B cell (primary cell): ENCODE results near the gene ATG7. TPM values are rescaled to one million over a fixed set of nuclear protein-coding genes. Genes with fewer than 3 reads are reported as not detected.

Experiments
- ATAC-seq: fragments of 200-7000 bp; cut with Tn5 transposase; one replicate; pipeline ENCODE4 v1.10.0; 2021; ENCODE audit warnings: low read depth, mild to moderate bottlenecking, moderate number of reproducible peaks, moderate library complexity
- CTCF ChIA-PET: fragments of 350-600 bp; sonication (Branson Sonifier 250); formaldehyde crosslinking; loops from one replicate; lab custom pipeline; 2021; ENCODE audit warnings: antibody characterized with exemption, inconsistent platforms; lab: Charles Lee
- POLR2A ChIA-PET: fragments of 350-600 bp; sonication (Branson Sonifier 250); formaldehyde crosslinking; loops from one replicate; lab custom pipeline; 2021; ENCODE audit warnings: antibody characterized with exemption; lab: Charles Lee
- DNase-seq: peaks from one replicate; pipeline ENCODE4 v3.0.0; 2013
- H2AFZ ChIP-seq: 2 replicates; pipeline ENCODE4 v1.6.1; 2012; ENCODE audit warnings: mild to moderate bottlenecking, low read depth, low read length; ENCODE audit not compliant: insufficient read depth, poor library complexity, severe bottlenecking
- H3K27ac ChIP-seq, 2 donors: 1 replicate in 1 of 2; 2 replicates in 1 of 2; pipeline ENCODE4 v1.5.1; 2012 to 2013; ENCODE audit warnings: low read length in 2 of 2, mild to moderate bottlenecking in 2 of 2, moderate library complexity in 1 of 2
- H3K27me3 ChIP-seq, 4 experiments: fragments of 200-600 bp in 1 of 4; sonication (generic) in 1 of 4; replicated peaks in 1 of 4; 1 replicate in 2 of 4; 2 replicates in 2 of 4; pipeline versions ENCODE4 v1.6.1 to v1.7.0; 2013 to 2016; ENCODE audit warnings: low read length in 3 of 4, mild to moderate bottlenecking in 2 of 4, mixed read lengths in 1 of 4, moderate library complexity in 1 of 4; ENCODE audit not compliant: insufficient read depth in 4 of 4, control insufficient read depth in 3 of 4; ENCODE audit errors: control extremely low read depth in 1 of 4
- H3K36me3 ChIP-seq, 2 experiments: replicated peaks in 1 of 2; 1 replicate in 1 of 2; 2 replicates in 1 of 2; pipeline versions ENCODE4 v1.6.1 to v1.7.1; 2013; ENCODE audit warnings: low read length in 1 of 2; ENCODE audit not compliant: insufficient read depth in 2 of 2, control insufficient read depth in 1 of 2; ENCODE audit errors: control extremely low read depth in 1 of 2, extremely low read depth in 1 of 2
- H3K4me1 ChIP-seq, 2 donors: fragments of 200-600 bp in 1 of 2; sonication (generic) in 1 of 2; 1 replicate in 1 of 2; 2 replicates in 1 of 2; pipeline versions ENCODE4 v1.5.1 to v1.6.1; 2013 to 2017; ENCODE audit warnings: low read length in 2 of 2; ENCODE audit not compliant: control insufficient read depth in 2 of 2, insufficient read depth in 2 of 2
- H3K4me2 ChIP-seq: replicated peaks from 2 replicates; pipeline ENCODE3; 2012; ENCODE audit warnings: mild to moderate bottlenecking, low read depth, low read length; ENCODE audit not compliant: poor library complexity, severe bottlenecking
- H3K4me3 ChIP-seq, 5 experiments: fragments of 200-600 bp in 1 of 5; sonication (generic) in 1 of 5; 1 replicate in 3 of 5; 2 replicates in 2 of 5; pipeline versions ENCODE4 v1.5.1 to v1.7.0; 2011 to 2016; ENCODE audit warnings: low read length in 4 of 5, mild to moderate bottlenecking in 4 of 5, low read depth in 2 of 5, control low read depth in 1 of 5, moderate library complexity in 1 of 5; ENCODE audit not compliant: insufficient read depth in 1 of 5; ENCODE audit errors: control extremely low read depth in 1 of 5, extremely low read depth in 1 of 5
- H3K79me2 ChIP-seq: fragments of 200-600 bp; sonication (generic); one replicate; pipeline ENCODE4 v1.6.0; 2016; ENCODE audit warnings: low read length; ENCODE audit not compliant: control insufficient read depth, insufficient read depth
- H3K9ac ChIP-seq: fragments of 200-600 bp; sonication (generic); 2 replicates; pipeline ENCODE4 v1.6.1; 2017; ENCODE audit warnings: mild to moderate bottlenecking, low read length, moderate library complexity
- H3K9me3 ChIP-seq, 3 donors: one replicate each; pipeline versions ENCODE4 v1.6.1 to v1.7.1; 2013; ENCODE audit warnings: low read length in 2 of 3; ENCODE audit not compliant: control insufficient read depth in 2 of 3, insufficient read depth in 1 of 3; ENCODE audit errors: control extremely low read depth in 1 of 3
- H4K20me1 ChIP-seq: 2 replicates; pipeline ENCODE4 v1.6.0; 2012; ENCODE audit warnings: mild to moderate bottlenecking, low read length; ENCODE audit not compliant: insufficient read depth, control insufficient read depth, poor library complexity, severe bottlenecking
- H3K27ac Mint-ChIP-seq: one replicate; pipeline ENCODE4 v1.8.0; 2021; ENCODE audit warnings: mixed read lengths
- H3K27me3 Mint-ChIP-seq: one replicate; pipeline ENCODE4 v1.8.0; 2021; ENCODE audit warnings: mixed read lengths
- H3K4me1 Mint-ChIP-seq: one replicate; pipeline ENCODE4 v1.8.0; 2021; ENCODE audit warnings: mixed read lengths
- H3K4me3 Mint-ChIP-seq: one replicate; pipeline ENCODE4 v1.8.0; 2021; ENCODE audit warnings: mixed read lengths
- H3K9me3 Mint-ChIP-seq: one replicate; pipeline ENCODE4 v1.8.0; 2022; ENCODE audit warnings: mixed read lengths; ENCODE audit not compliant: insufficient read depth
- EZH2 ChIP-seq: IDR thresholded peaks from 2 replicates; pipeline ENCODE4 v1.6.1; 2012; ENCODE audit warnings: borderline replicate concordance, low read depth, mild to moderate bottlenecking, moderate library complexity, low read length; ENCODE audit not compliant: insufficient read depth, poor library complexity, severe bottlenecking
- WGBS: methylation state at CpG from one replicate; pipeline ENCODE4 v1.1.5; 2013; ENCODE audit warnings: missing lambda C conversion rate; ENCODE audit not compliant: insufficient coverage; 5-methylcytosine and 5-hydroxymethylcytosine counted together
- intact Hi-C: fragments of 100-400 bp; cut with micrococcal nuclease; formaldehyde crosslinking; loops from one replicate; pipeline ENCODE4 v1.10.0; 2022
- polyA plus RNA-seq: library from polyadenylated mRNA; depleted of rRNA; stranded (reverse); fragments of >200 nt; gene quantifications from 2 replicates; pipeline ENCODE4 v1.2.3, GENCODE V29; 2012
- total RNA-seq, 2 donors: library from RNA; stranded (reverse); fragments of 120-200 nt in 1 of 2; gene quantifications; 1 replicate in 1 of 2; 2 replicates in 1 of 2; pipeline versions ENCODE4 v1.2.3 to v1.2.4, GENCODE V29; 2013 to 2022
- TF ChIP-seq, protein P1 (sequence below): fragments of 200-600 bp; IDR thresholded peaks from one replicate; pipeline ENCODE4 v1.8.0; 2022; ENCODE audit warnings: antibody characterized with exemption, mild to moderate bottlenecking

ATG7 gene
- total and polyA plus RNA-seq, 2 donors (not counting 1 experiment from before 2014, with no cell fraction given), result 13.9 to 66.4 TPM

DNA sequence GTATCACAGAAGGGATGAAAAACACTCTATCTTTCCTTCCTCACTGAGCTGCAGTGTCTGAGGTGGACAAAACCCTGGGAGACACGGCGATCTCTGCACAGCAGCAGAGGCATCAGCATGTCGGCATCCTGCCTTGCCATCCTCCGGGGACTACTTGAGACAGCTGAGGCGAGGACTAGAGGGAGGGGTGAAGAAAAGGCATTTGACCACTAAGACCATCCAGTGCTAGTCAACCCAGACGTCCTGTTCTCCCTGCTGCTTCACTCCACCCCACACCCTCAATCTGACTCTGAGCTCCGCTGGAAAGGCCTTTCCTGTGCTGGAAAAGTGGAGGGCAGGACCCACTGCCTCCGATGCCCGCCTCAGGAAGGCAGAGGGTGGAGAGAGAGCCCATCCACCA, 304.3 kb downstream of the ATG7 start:
- H3K27ac Mint-ChIP-seq, result no peak overlapping the region
- H3K4me1 Mint-ChIP-seq, result peaks cover 21% of the 10 kb centered on the region

DNA sequence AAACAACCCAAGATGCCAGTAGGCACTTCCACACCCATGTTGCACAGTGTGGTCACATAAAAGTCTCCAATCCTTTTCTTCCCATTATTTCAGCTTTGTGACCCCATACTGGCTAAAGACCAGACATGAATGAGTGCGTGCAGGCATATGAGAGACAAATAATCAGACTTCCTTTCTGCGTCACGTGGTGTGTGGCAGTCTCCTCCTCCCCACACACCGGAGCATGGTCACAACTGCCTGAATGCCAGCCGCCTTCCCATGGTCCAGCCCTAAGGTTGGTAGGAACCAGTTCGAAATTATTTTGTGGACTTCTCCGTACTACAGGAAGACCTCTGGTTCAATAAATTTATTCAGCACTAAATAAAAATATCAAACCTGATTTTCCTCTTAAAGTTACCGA, 306.0 kb downstream of the ATG7 start:
- ATAC-seq, result no peak

More for the DNA sequence above, 304.3 kb downstream of the ATG7 start:
- H3K27me3 Mint-ChIP-seq, result no peaks in the 10 kb centered on the region
- no peak overlapping the region for H3K4me2 ChIP-seq
- no peaks in the 10 kb centered on the region for H3K27me3 ChIP-seq
- H3K79me2 ChIP-seq, result peaks cover 81% of the 10 kb centered on the region
- TF ChIP-seq, protein P1, sequence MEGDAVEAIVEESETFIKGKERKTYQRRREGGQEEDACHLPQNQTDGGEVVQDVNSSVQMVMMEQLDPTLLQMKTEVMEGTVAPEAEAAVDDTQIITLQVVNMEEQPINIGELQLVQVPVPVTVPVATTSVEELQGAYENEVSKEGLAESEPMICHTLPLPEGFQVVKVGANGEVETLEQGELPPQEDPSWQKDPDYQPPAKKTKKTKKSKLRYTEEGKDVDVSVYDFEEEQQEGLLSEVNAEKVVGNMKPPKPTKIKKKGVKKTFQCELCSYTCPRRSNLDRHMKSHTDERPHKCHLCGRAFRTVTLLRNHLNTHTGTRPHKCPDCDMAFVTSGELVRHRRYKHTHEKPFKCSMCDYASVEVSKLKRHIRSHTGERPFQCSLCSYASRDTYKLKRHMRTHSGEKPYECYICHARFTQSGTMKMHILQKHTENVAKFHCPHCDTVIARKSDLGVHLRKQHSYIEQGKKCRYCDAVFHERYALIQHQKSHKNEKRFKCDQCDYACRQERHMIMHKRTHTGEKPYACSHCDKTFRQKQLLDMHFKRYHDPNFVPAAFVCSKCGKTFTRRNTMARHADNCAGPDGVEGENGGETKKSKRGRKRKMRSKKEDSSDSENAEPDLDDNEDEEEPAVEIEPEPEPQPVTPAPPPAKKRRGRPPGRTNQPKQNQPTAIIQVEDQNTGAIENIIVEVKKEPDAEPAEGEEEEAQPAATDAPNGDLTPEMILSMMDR, result no peak
- no peak for TF ChIP-seq EZH2
- no peaks in the 10 kb centered on the region for H3K9me3 Mint-ChIP-seq
- peaks cover 1 to 26% of the 10 kb centered on the region in 2 experiments for H3K36me3 ChIP-seq
- DNase-seq, result no peak
- H3K4me1 ChIP-seq, result peaks cover 4 to 5% of the 10 kb centered on the region in 2 donors
- H3K9ac ChIP-seq, result no peak overlapping the region
- WGBS, result 76% methylated on average over 5 of the region's 9 CpGs
- ChIA-PET POLR2A (no interaction called here), CTCF (no interaction called here)
- intact Hi-C loops, result no loop called here
- H2AFZ ChIP-seq, result no peak overlapping the region
- ATAC-seq, result no peak
- no peak overlapping the region for H3K27ac ChIP-seq
- H4K20me1 ChIP-seq, result peaks cover 38% of the 10 kb centered on the region
- no peak overlapping the region for H3K4me3 Mint-ChIP-seq
- peaks cover 0 to 2% (median 0%) of the 10 kb centered on the region in 3 donors for H3K9me3 ChIP-seq
- H3K4me3 ChIP-seq, result no peak overlapping the region

More for the DNA sequence above, 306.0 kb downstream of the ATG7 start:
- Histone ChIP-seq H3K4me1 (peaks cover 16 to 18% of the 10 kb centered on the region in 2 donors), H2AFZ (no peak overlapping the region), H3K79me2 (peaks cover 94% of the 10 kb centered on the region), H3K36me3 (peaks cover 1 to 18% of the 10 kb centered on the region in 2 experiments), H3K4me2 (no peak overlapping the region), H3K27me3 (no peaks in the 10 kb centered on the region), H3K4me3 (no peak overlapping the region), H3K9ac (no peak overlapping the region), H3K9me3 (peaks cover 0 to 2% (median 0%) of the 10 kb centered on the region in 3 donors), H4K20me1 (peaks cover 54% of the 10 kb centered on the region), H3K27ac (no peak overlapping the region)
- Mint-ChIP-seq H3K9me3 (no peaks in the 10 kb centered on the region), H3K27ac (no peak overlapping the region), H3K4me1 (peaks cover 37% of the 10 kb centered on the region), H3K4me3 (no peak overlapping the region), H3K27me3 (no peaks in the 10 kb centered on the region)
- DNase-seq, result no peak
- ChIA-PET CTCF (no interaction called here), POLR2A (no interaction called here)
- intact Hi-C loops, result no loop called here
- 97% methylated on average over 5 of the region's 8 CpGs for WGBS
- no peak for TF ChIP-seq EZH2
- TF ChIP-seq, protein P1, result no peak
